Measurements from ENCODE around the gene ZNF630.
"Not testable (repeated sequence)": the region's sequence is repeated elsewhere in the genome, so short reads cannot be mapped to it uniquely, and the experiment has no call there.

The ZNF630 gene

GRCh38 chrX:48028091-48028490 is 43.3 kb downstream of the ZNF630 start:
- DNase-seq: no peak

GRCh38 chrX:48027545-48027944 is 43.9 kb downstream of the ZNF630 start:
- not testable (repeated sequence) for DNase-seq

- peak; percentile 75 for DNase-seq
Measured at GRCh38 chrX:48025561-48025960, 45.9 kb downstream of the ZNF630 start.

GRCh38 chrX:48022738-48023137 is 48.7 kb downstream of the ZNF630 start:
- DNase-seq: no peak

GRCh38 chrX:48022100-48022499 is 49.3 kb downstream of the ZNF630 start:
- no peak for DNase-seq

- peak; percentile 83 for DNase-seq
Measured at GRCh38 chrX:48021026-48021900, 50.2 kb downstream of the ZNF630 start.

GRCh38 chrX:48020472-48020871 is 51.0 kb downstream of the ZNF630 start:
- not testable (repeated sequence) for DNase-seq

GRCh38 chrX:48019892-48020291 is 51.5 kb downstream of the ZNF630 start:
- not testable (repeated sequence) for DNase-seq

- not testable (repeated sequence) for DNase-seq
Measured at GRCh38 chrX:48016583-48017310, 54.7 kb downstream of the ZNF630 start.

GRCh38 chrX:48009445-48009960 is 61.9 kb downstream of the ZNF630 start:
- not testable (repeated sequence) for DNase-seq

Data from hematopoietic multipotent progenitor cell treated with erythropoietin and hydrocortisone succinate and interleukin-3 and kit ligand, for 8 days (in vitro differentiated cells).